Trophoblast cell (in vitro differentiated cells and primary cell): ENCODE data around the gene CHMP4B.
A peak's percentile ranks its signal among the peaks of the same experiment; 100 is the strongest.

ENCODE experiments used
- DNase-seq, 2 donors: peaks; one replicate each; pipeline ENCODE4 v3.0.0-alpha.2; 2016
- H2AFZ ChIP-seq: 2 replicates; pipeline ENCODE4 v1.6.1; 2013; ENCODE audit warnings: low read length, moderate library complexity, mild to moderate bottlenecking; ENCODE audit not compliant: insufficient read depth, poor library complexity
- H2AK5ac ChIP-seq: 2 replicates; pipeline ENCODE4 v1.6.1; 2013; ENCODE audit warnings: mild to moderate bottlenecking, low read length
- H2BK120ac ChIP-seq: 2 replicates; pipeline ENCODE4 v1.6.1; 2013; ENCODE audit warnings: low read length, mild to moderate bottlenecking, moderate library complexity; ENCODE audit not compliant: insufficient read depth, poor library complexity
- H2BK12ac ChIP-seq: 2 replicates; pipeline ENCODE4 v1.6.1; 2013; ENCODE audit warnings: mild to moderate bottlenecking, low read length, moderate library complexity
- H2BK5ac ChIP-seq: 2 replicates; pipeline ENCODE4 v1.6.1; 2013; ENCODE audit warnings: low read length, low read depth, moderate library complexity, mild to moderate bottlenecking; ENCODE audit not compliant: poor library complexity
- H3K14ac ChIP-seq: 2 replicates; pipeline ENCODE4 v1.6.1; 2013; ENCODE audit warnings: mild to moderate bottlenecking, low read length
- H3K18ac ChIP-seq: 2 replicates; pipeline ENCODE4 v1.6.1; 2013; ENCODE audit warnings: mild to moderate bottlenecking, low read length
- H3K23ac ChIP-seq: 2 replicates; pipeline ENCODE4 v1.6.1; 2013; ENCODE audit warnings: low read length
- H3K27ac ChIP-seq: 2 replicates; pipeline ENCODE4 v1.5.1; 2013; ENCODE audit warnings: low read depth, mild to moderate bottlenecking, inconsistent platforms, low read length, moderate library complexity
- H3K27me3 ChIP-seq: 2 replicates; pipeline ENCODE4 v1.6.1; 2013; ENCODE audit warnings: inconsistent platforms, mild to moderate bottlenecking, low read length, moderate library complexity; ENCODE audit not compliant: insufficient read depth
- H3K36me3 ChIP-seq, 2 experiments: 1 replicate in 1 of 2; 2 replicates in 1 of 2; pipeline ENCODE4 v1.6.1; 2013; ENCODE audit warnings: low read length in 2 of 2, mild to moderate bottlenecking in 2 of 2, moderate library complexity in 1 of 2; ENCODE audit not compliant: insufficient read depth in 2 of 2, control insufficient read depth in 1 of 2
- H3K4ac ChIP-seq: 2 replicates; pipeline ENCODE4 v1.6.1; 2013; ENCODE audit warnings: low read depth, mild to moderate bottlenecking, low read length, moderate library complexity
- H3K4me1 ChIP-seq, 2 experiments: 1 replicate in 1 of 2; 2 replicates in 1 of 2; pipeline ENCODE4 v1.6.1; 2013; ENCODE audit warnings: low read length in 2 of 2, mild to moderate bottlenecking in 2 of 2, moderate library complexity in 1 of 2; ENCODE audit not compliant: insufficient read depth in 2 of 2, control insufficient read depth in 1 of 2
- H3K4me2 ChIP-seq: 2 replicates; pipeline ENCODE4 v1.6.1; 2013; ENCODE audit warnings: inconsistent platforms, mild to moderate bottlenecking, low read length, moderate library complexity
- H3K4me3 ChIP-seq: 2 replicates; pipeline ENCODE4 v1.5.1; 2013; ENCODE audit warnings: mild to moderate bottlenecking, low read depth, low read length, inconsistent platforms
- H3K79me1 ChIP-seq: one replicate; pipeline ENCODE4 v1.6.1; 2013; ENCODE audit warnings: low read length
- H3K79me2 ChIP-seq: 2 replicates; pipeline ENCODE4 v1.6.1; 2013; ENCODE audit warnings: low read length, mild to moderate bottlenecking; ENCODE audit not compliant: control insufficient read depth, insufficient read depth, poor library complexity
- H3K9ac ChIP-seq: 2 replicates; pipeline ENCODE4 v1.6.1; 2013; ENCODE audit warnings: mild to moderate bottlenecking, low read length
- H3K9me3 ChIP-seq: 2 replicates; pipeline ENCODE4 v1.6.1; 2013; ENCODE audit warnings: low read depth, mild to moderate bottlenecking, control low read depth, inconsistent platforms, low read length; ENCODE audit not compliant: insufficient read depth
- H4K12ac ChIP-seq: 2 replicates; pipeline ENCODE4 v1.6.1; 2013; ENCODE audit warnings: low read depth, mild to moderate bottlenecking, low read length, moderate library complexity
- H4K8ac ChIP-seq: 2 replicates; pipeline ENCODE4 v1.6.1; 2013; ENCODE audit warnings: low read depth, mild to moderate bottlenecking, low read length, moderate library complexity
- H4K91ac ChIP-seq: one replicate; pipeline ENCODE4 v1.6.1; 2013; ENCODE audit warnings: low read depth, mild to moderate bottlenecking, low read length, moderate library complexity
- WGBS: extraction: QIAGEN DNeasy Blood & Tissue Kit; methylation state at CpG from one replicate; pipeline ENCODE4 v1.1.7; 2013; ENCODE audit warnings: missing lambda C conversion rate; ENCODE audit not compliant: insufficient read length, insufficient coverage; ENCODE audit errors: extremely low coverage; 5-methylcytosine and 5-hydroxymethylcytosine counted together

Gene CHMP4B

DNA sequence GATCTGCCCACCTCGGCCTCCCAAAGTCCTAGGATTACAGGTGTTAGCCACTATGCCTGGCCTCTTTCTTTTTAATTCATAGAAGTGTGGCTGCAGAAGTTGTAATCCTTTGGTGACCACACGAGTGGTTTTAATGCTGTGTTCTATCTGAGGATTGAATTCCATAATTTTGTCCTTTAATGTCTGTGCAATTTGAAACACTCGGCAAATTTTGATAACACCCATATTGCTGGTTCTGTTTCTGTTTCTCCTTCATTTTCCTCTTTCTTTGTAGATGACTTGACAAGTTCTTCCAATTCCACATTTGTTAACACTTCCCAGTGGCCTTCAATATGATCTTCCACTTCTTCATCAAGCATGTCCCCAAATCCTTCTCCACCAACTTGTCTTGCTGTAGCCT is 2.8 kb upstream of the CHMP4B start:
- DNase-seq, result no peak
- Histone ChIP-seq H2AK5ac (no peak overlapping the region), H3K23ac (no peak overlapping the region), H4K8ac (no peak overlapping the region), H2AFZ (no peak overlapping the region), H3K4ac (no peak overlapping the region), H3K4me3 (no peak overlapping the region), H3K27me3 (no peaks in the 10 kb centered on the region), H4K91ac (no peak overlapping the region), H3K18ac (no peak overlapping the region), H3K4me1 (peaks cover 0 to 8% of the 10 kb centered on the region in 2 experiments), H3K14ac (no peak overlapping the region), H2BK5ac (no peak overlapping the region), H3K79me1 (peaks cover 10% of the 10 kb centered on the region), H3K9ac (no peak overlapping the region), H3K36me3 (no peaks in the 10 kb centered on the region), H4K12ac (no peak overlapping the region), H2BK120ac (no peak overlapping the region), H2BK12ac (no peak overlapping the region), H3K27ac (no peak overlapping the region), H3K79me2 (peaks cover 15% of the 10 kb centered on the region), H3K4me2 (no peak overlapping the region), H3K9me3 (peaks cover 1% of the 10 kb centered on the region)
- no CpG with 5 or more reads among the region's 3 CpGs for WGBS

DNA sequence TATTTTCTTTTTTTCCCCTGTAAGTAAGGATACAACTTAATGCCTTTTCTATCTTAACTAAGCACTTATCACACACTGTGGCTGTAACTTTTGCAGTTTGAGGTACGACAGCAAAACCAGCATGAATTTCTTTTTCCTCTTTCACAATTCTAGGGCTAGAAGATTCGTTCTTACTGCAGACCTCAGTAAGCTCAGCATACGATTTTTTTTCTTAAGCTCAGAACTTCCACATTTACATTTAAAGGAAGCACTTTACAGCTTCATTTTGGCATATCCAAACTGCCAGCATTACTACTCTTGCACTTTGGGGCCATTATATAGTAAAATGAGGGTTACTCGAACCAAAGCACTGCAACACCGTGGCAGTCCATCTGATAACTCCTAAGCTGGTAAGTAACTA is 889 bp upstream of the CHMP4B start:
- Histone ChIP-seq H3K9me3 (peaks cover 1% of the 10 kb centered on the region), H3K18ac (no peak overlapping the region), H3K4me1 (peaks cover 0 to 8% of the 10 kb centered on the region in 2 experiments), H2BK120ac (no peak overlapping the region), H3K27ac (no peak overlapping the region), H3K14ac (no peak overlapping the region), H4K91ac (no peak overlapping the region), H3K4me3 (no peak overlapping the region), H4K8ac (no peak overlapping the region), H2BK12ac (no peak overlapping the region), H3K27me3 (no peaks in the 10 kb centered on the region), H3K36me3 (peaks cover 0 to 2% of the 10 kb centered on the region in 2 experiments), H3K23ac (no peak overlapping the region), H3K79me1 (peaks cover 10% of the 10 kb centered on the region), H3K4me2 (no peak overlapping the region), H3K4ac (no peak overlapping the region), H3K9ac (no peak overlapping the region), H2AK5ac (no peak overlapping the region), H4K12ac (no peak overlapping the region), H2AFZ (no peak overlapping the region), H2BK5ac (no peak overlapping the region), H3K79me2 (peaks cover 23% of the 10 kb centered on the region)
- no CpG with 5 or more reads among the region's 5 CpGs for WGBS
- DNase-seq, result no peak

DNA sequence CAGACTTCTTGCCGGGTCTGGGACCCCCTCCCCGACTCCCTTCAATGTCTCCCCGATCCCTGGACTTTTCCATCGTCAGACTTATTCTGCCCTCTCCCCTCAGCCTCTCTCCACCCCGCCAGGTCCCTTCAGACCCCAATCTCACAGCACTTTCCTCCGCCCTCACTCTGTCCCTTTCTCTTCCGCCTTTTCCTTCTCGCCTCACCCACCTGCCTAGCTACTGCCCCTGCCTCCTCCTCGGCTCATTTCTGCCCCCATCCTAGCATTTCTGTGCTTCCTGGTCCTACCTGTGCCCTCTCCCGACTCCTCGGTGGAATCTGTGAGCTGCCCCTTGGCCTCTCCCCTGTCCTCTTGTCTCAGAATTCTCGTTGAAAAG is 616 bp downstream of the CHMP4B start:
- peak overlapping the region; percentile 48 for H3K27ac ChIP-seq
- H3K36me3 ChIP-seq, result peaks cover 0 to 2% of the 10 kb centered on the region in 2 experiments
- peaks cover 1% of the 10 kb centered on the region for H3K9me3 ChIP-seq
- peak overlapping the region; percentile 14 for H2AK5ac ChIP-seq
- peak overlapping the region; percentile 14 for H2BK120ac ChIP-seq
- H3K27me3 ChIP-seq, result no peaks in the 10 kb centered on the region
- H3K18ac ChIP-seq, result peak overlapping the region; percentile 92
- H4K91ac ChIP-seq, result peak overlapping the region; percentile 49
- H3K4me2 ChIP-seq, result peak overlapping the region; percentile 85
- WGBS, result no CpG with 5 or more reads among the region's 12 CpGs
- peak overlapping the region; percentile 3 for H3K23ac ChIP-seq
- peak overlapping the region; percentile 89 for H4K8ac ChIP-seq
- peak overlapping the region; percentile 92 for H3K14ac ChIP-seq
- DNase-seq, result peak in 1 of 2 donors; percentile 37
- H3K9ac ChIP-seq, result peak overlapping the region; percentile 99
- H3K4me3 ChIP-seq, result peak overlapping the region; percentile 91
- peak overlapping the region; percentile 88 for H3K4ac ChIP-seq
- H3K79me2 ChIP-seq, result peaks cover 23% of the 10 kb centered on the region
- peaks cover 10% of the 10 kb centered on the region for H3K79me1 ChIP-seq
- peaks cover 0 to 8% of the 10 kb centered on the region in 2 experiments for H3K4me1 ChIP-seq
- peak overlapping the region; percentile 58 for H2BK5ac ChIP-seq
- no peak overlapping the region for H2BK12ac ChIP-seq
- H4K12ac ChIP-seq, result peak overlapping the region; percentile 45
- peak overlapping the region; percentile 68 for H2AFZ ChIP-seq

DNA sequence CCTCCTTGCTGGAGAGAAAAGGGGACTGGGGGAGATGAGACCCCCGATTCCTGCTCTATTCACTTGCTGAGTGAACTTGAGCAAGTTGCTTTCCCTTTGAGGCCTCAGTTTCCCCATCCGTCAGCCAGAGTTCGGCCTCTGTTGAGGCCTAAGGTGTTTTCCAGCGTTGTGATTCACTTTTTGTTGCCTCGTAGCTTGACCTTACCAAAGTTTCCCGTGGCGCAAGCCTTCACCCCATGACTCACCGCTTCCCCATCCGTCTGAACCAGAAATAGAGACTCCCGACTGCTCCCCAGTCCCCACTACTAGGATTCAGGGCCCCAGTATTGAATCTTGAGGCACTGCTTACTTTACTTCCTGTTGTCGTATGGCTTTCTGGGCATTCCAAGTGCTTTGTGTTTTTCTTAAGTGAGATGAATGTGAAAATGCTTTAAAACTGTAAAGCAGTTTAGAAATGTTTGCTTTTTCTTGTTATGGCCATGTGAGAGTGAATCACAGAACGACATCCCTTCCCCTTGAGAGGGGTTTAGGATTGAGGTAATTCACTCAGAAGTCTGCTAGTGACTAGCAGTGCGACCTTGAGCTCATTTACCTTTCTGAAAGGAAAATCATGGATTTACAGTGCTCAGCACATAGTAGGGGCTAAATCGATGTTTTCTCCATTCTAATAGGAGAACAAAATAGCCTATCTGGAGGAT is 1.2 kb downstream of the CHMP4B start:
- peak overlapping the region; percentile 14 for H2BK12ac ChIP-seq
- H3K14ac ChIP-seq, result peak overlapping the region; percentile 92
- H3K27me3 ChIP-seq, result no peaks in the 10 kb centered on the region
- peak overlapping the region; percentile 58 for H2BK5ac ChIP-seq
- peak overlapping the region; percentile 3 for H3K23ac ChIP-seq
- peak overlapping the region; percentile 14 for H2BK120ac ChIP-seq
- peaks cover 0 to 8% of the 10 kb centered on the region in 2 experiments for H3K4me1 ChIP-seq
- H3K9me3 ChIP-seq, result peaks cover 1% of the 10 kb centered on the region
- peak overlapping the region; percentile 14 for H2AK5ac ChIP-seq
- peaks cover 10% of the 10 kb centered on the region for H3K79me1 ChIP-seq
- peaks cover 23% of the 10 kb centered on the region for H3K79me2 ChIP-seq
- H3K36me3 ChIP-seq, result peaks cover 0 to 2% of the 10 kb centered on the region in 2 experiments
- no CpG with 5 or more reads among the region's 14 CpGs for WGBS
- H4K8ac ChIP-seq, result peak overlapping the region; percentile 89
- H2AFZ ChIP-seq, result no peak overlapping the region
- H3K27ac ChIP-seq, result peak overlapping the region; percentile 8
- H3K18ac ChIP-seq, result peak overlapping the region; percentile 92
- H4K12ac ChIP-seq, result peak overlapping the region; percentile 10
- H4K91ac ChIP-seq, result peak overlapping the region; percentile 49
- peak; percentile 68 to 69 for DNase-seq
- peak overlapping the region; percentile 91 for H3K4me3 ChIP-seq
- H3K4me2 ChIP-seq, result peak overlapping the region; percentile 85
- peak overlapping the region; percentile 88 for H3K4ac ChIP-seq
- peak overlapping the region; percentile 99 for H3K9ac ChIP-seq
